IMR-90 (cell line): ENCODE data around the gene PRR14L.

Experiments
- MXI1 ChIP-seq: IDR thresholded peaks from 2 replicates; pipeline ENCODE4 v1.6.1; 2012; ENCODE audit warnings: low read depth, mild to moderate bottlenecking, low read length, moderate library complexity, borderline replicate concordance
- TF ChIP-seq, protein P1 (sequence below): conservative IDR thresholded peaks from 2 replicates; pipeline ENCODE4 v1.5.1; 2012; ENCODE audit warnings: mild to moderate bottlenecking, low read depth, low read length, improper control_type of control experiment

DNA sequence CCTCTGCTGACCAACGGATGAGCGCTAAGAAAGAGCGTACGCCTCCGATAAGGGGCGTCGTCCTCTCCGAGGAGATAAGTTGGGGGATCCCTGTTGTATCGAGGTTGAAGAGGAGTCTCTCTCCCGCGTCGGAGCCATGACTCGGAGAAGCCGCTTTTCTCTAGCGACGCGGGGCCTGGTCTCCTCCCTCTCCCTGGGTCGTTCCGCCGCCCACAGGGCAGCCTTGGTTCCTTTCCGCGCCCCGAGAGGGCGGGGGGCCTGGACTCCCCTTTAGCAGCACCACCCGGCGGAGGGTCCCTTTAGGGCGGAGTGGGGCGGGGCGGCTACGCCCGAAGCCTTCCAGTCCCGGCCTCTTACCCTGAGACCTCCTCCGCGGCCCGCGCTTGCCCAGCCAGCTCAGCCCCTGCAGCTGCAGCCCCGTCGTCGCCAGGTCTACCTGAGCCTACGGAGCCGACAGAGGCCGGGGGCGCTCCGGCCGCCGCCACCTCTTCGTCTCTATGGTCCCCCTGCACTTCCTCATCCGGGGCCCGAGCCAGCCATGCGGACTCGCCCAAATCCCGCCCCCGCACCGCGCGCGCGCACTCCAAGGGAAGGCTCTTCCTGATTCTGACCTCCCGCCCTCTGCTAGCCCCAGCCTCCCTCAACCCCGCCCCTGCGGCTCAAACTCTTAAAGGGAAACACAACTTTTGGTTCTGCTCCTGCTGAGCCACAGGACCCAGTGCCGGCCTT lies at the start of gene PRR14L:
- TF ChIP-seq, protein P1, sequence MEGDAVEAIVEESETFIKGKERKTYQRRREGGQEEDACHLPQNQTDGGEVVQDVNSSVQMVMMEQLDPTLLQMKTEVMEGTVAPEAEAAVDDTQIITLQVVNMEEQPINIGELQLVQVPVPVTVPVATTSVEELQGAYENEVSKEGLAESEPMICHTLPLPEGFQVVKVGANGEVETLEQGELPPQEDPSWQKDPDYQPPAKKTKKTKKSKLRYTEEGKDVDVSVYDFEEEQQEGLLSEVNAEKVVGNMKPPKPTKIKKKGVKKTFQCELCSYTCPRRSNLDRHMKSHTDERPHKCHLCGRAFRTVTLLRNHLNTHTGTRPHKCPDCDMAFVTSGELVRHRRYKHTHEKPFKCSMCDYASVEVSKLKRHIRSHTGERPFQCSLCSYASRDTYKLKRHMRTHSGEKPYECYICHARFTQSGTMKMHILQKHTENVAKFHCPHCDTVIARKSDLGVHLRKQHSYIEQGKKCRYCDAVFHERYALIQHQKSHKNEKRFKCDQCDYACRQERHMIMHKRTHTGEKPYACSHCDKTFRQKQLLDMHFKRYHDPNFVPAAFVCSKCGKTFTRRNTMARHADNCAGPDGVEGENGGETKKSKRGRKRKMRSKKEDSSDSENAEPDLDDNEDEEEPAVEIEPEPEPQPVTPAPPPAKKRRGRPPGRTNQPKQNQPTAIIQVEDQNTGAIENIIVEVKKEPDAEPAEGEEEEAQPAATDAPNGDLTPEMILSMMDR = peak; percentile 1; the same call in 1 of the 2 replicates
- peak; percentile 71; the same call in 1 of the 2 replicates for TF ChIP-seq MXI1
